ENCODE measurements around the gene ECHDC3.
A peak's percentile ranks its signal among the peaks of the same experiment; 100 is the strongest.

Gene ECHDC3

GRCh38 chr10:11787846-11788245 lies 45.7 kb downstream of the ECHDC3 start:
- no peak for DNase-seq

GRCh38 chr10:11789306-11789705 lies 47.1 kb downstream of the ECHDC3 start:
- no peak for DNase-seq

GRCh38 chr10:11789956-11790355 lies 47.8 kb downstream of the ECHDC3 start:
- DNase-seq: no peak

DNA sequence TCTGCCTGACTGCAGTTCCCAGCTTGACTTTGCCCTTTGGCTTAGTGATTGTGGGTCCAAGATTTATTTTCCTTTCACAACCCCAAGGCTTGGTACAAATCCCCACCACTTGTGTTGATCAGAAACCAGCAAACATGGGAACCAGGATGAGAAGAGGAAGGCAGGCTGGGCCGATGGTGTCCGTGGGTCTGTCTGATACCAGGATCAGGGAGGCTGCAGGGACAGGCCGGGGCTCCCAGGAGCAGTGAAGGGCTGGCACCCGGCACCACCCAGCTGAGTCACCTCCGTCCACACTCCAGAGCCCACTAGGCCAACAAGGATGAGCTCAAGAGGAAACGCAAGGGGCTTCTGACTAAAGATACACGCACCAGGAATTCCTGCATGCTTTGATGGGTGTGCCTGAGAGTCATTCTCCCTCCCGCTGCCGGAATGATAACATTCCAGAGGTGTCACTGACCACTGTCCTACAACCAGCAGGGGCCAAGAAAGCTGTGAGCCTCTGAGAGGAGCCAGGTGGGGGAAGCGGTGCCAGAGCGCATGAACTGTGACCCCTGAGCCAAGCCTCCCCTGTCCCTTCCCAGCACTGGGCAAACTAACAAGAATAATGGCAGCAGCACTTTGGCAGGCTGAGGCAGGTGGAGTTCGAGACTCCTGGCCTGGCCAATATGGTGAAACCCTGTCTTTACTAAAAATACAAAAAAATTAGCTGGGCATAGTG lies 51.7 kb downstream of the ECHDC3 start:
- no peak for DNase-seq

DNA sequence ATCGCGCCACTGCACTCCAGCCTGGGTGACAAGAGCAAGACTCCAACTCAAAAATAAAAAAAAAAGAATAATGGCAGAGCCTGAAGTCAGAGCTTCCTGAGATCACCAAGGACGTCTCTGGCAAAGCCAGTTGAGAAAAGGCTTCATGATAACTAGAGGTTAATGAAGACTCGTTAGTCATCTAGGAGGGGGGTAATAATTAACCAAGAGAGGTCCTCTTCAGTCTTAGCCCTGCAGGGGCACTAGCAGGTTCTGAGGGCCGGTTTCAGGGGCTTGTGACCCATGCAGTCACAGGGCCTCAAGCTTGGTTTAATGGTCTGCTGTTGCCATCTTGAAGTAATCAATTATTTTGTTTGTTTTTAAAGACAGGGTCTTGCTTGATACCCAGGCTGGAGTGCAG lies 52.4 kb downstream of the ECHDC3 start:
- no peak for DNase-seq

DNA sequence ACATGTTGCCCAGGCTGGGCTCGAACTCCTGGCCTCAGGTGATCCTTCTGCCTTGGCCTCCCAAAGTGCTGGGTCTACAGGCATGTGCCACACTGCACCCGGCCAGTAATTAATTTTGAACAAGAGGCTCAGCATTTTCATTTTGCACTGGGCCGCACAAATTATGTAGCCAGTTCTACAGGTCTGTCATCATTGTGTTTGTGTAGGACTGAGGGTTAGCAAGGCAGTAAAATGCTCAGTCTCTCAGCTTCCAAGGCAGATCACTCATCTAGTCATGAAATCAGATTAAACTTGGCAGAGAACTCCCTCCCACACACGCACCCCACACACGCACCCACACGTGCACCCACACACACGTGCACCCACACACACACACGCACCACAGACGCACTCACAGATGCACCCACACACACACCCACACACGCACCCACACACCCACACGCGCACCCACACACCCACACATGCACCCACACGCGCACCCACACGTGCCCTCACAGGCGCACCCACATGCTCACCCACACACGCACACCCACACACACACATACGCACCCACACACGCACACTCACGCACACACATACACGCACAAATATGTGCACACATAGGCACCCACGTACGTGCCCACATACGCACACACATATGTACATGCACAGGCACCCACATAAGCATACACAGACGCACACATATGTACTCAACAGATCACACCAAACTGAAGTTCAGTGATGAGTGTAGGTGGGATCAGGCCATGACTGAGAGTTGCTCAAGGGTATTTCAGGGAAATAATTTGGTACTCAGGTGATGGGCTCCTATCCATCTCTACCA lies 53.1 kb downstream of the ECHDC3 start:
- no peak for DNase-seq

GRCh38 chr10:11796474-11796873 lies 54.3 kb downstream of the ECHDC3 start:
- no peak for DNase-seq

GRCh38 chr10:11797281-11797680 lies 55.1 kb downstream of the ECHDC3 start:
- DNase-seq: no peak

DNA sequence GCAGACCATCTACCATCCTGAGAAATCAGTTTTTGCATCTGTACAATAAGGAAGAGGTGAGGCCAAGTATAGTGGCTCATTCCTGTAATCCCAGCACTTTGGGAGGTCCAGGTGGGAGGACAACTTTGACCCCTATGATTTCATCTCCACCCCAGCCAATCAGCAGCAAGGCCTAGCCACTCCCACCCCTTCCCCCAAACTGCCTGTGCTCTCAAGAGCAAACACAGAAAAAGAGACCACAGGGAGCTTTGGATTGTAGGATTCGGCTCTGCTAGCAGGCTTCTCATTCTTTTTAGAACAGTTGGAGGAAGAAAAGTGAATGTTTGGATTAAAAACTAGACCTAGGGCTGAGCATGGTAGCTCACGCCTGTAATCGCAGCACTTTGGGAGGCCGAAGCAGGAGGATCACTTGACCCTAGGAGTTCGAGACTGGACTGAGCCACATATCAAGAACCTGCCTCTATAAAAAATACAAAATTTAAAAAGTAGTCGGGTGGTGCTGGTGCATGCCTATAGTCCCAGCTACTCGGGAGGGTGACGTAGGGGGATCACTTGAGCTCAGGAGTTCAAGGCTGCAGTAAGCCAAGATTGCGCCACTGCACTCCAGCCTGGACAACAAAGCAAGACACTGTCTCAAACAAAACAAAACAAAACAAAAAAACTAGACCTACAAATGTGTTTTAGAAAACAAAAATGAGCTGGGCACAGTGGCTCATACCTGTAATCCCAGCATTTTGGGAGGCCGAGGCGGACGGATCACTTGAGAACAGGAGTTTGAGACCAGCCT lies 55.9 kb downstream of the ECHDC3 start:
- DNase-seq: no peak

GRCh38 chr10:11798845-11799735 lies 56.9 kb downstream of the ECHDC3 start:
- peak; percentile 40 for DNase-seq

GRCh38 chr10:11799736-11800080 lies 57.5 kb downstream of the ECHDC3 start:
- no peak for DNase-seq

DNA sequence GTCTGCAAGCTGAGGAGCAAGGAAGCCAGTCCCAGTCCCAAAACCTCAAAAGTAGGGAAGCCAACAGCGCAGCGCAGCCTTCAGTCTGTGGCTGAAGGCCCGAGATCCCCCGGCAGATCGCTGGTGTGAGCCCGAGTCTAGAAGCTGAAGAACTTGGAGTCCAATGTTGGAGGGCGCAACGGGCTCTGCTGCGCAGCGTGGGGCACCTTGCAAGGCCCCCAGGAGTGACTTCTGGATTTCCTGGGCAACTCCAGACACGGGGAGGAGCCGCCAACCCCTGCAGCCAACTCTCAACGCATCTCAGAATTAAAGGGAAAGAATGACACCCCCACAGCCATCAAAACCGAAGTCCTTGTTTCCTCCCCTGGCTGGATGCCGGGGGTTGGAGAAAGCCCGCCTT lies 62.2 kb downstream of the ECHDC3 start:
- DNase-seq: no peak

DNA sequence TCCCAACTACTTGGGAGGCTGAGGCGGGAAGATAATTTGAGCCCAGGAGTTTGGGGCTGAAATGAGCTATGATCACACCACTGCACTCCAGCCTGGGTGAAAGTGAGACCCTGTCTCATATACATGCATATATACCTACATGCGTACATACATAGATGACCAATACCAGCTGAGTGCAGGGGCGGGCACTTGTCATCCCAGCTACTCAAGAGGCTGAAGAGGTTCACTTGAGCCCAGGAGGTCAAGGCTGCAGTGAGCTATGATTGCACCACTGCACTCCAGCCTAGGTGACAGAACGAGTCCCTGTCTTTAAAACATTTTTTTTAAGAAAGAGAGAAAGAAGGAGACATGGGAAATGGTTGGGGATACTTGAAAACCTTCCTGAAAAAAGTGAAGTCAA lies 63.6 kb downstream of the ECHDC3 start:
- DNase-seq: no peak

DNA sequence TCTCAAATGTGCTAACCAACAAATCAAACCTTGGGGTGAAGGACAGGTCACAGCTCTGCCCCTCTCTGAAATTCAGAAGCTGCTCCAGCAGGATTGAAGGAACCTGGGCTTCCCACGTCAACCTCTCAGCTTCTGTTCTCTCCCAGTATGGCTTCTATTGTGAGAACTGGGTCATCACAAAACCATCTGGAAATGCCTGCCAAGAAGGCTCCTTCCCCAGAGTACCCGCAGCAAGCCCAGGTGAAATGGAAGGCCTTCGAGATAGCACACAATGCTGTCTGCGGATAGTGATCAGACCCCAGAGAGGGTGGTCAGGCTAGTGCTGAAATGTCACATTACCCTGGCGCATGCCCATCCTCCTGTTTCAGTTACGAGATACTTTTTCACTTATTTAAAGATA lies 64.5 kb downstream of the ECHDC3 start:
- no peak for DNase-seq

DNA sequence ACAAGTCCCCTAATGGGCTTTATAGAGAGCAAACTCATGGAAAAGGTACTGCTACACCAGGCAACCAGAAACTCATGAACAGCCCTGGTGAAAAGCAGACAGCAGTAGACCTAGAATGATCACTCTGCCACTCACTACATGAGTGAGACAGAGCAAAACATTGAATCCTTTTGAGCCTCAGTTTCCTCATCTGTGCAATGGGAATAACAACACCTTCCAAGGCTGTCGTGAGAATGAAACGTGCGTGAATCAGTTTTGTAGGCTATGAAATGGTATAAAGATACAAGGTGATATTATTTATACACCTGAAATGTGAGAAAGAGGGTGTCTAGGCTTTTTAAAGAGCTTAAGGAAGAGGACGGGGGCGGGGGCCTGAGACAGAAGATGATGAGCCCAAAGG lies 66.6 kb downstream of the ECHDC3 start:
- no peak for DNase-seq

DNA sequence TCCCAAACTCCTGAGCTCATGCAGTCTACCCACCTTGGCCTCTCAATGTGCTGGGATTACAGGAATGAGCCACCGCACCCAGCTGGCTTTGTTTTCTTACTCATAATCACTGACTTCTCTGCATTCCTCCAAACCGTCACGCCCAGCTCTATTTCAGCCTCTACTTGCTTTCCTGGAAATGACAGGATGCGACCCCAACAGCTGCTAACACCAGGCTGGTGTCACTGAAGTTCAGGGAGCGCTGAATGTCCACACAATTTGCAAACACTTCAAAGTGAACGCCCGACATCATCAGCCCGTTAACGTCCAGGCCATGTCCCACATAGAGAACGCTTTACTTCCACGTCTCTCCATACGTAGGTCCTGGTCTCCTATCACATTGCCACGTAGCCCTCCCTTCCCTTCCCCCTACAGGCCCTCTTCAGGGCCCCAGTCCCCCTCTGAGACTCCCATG lies 68.2 kb downstream of the ECHDC3 start:
- no peak for DNase-seq

DNA sequence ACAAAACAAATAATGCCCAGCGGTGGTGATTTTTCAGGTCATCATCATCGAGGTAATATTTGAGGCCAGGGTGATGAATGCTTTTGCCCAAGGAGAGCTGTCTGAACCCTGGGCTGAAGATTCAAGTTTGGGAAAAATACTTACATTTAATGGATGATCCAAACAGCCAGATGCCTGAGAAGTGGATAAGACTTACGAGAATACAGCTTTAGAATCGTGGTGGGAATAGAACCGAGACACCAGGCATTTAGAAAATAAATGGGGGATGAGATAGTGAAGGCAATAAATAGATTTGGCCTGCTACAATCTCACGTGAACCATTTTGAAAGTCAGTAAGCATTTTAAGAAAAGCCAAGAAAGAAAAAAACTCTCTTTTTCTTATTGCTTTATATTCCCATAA lies 68.8 kb downstream of the ECHDC3 start:
- no peak for DNase-seq

DNA sequence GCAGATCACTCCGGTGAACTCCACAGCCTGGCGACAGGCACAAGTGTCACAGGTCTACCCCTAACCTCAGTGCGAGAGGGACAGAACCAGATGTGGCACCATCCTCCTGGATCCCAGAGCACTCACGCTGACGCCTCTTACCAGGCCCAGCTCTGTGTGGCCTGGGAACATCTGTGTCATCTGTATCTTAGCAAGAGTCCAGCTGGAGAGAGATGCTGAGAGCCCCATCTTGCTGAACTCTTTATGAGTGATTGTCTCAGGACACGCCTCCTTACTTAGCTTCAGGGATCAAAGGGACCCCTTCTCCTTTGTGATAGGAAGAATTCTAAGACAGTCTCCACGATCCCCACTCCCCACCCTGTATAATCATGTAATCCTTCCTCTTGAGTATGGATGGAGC lies 71.0 kb downstream of the ECHDC3 start:
- no peak for DNase-seq
